HepG2 (cell line): ENCODE measurements around the gene DARS2. TPM values are rescaled to one million over a fixed set of nuclear protein-coding genes. Genes with fewer than 3 reads are reported as not detected.

Experiments used
- ATAC-seq: fragments of 200-7000 bp; cut with Tn5 transposase; 3 replicates; pipeline ENCODE4 v1.9.1; 2020; ENCODE audit warnings: mild to moderate bottlenecking, moderate library complexity
- BruUV-seq: library from RNA; stranded (reverse); fragments of 400-500 nt; replicated peaks from 2 replicates; lab custom pipeline; 2021; lab: Mats Ljungman, UMichigan
- CTCF ChIA-PET: fragments of 300-600 bp; formaldehyde crosslinking; extraction: SDS; loops from one replicate; lab custom pipeline; 2021; ENCODE audit warnings: low total read pairs, inconsistent platforms, low intra/inter-chr PET ratio; lab: Yijun Ruan, JAX
- POLR2A ChIA-PET: fragments of 350-600 bp; sonication (Branson Sonifier 250); formaldehyde crosslinking; loops from one replicate; lab custom pipeline; 2020; ENCODE audit warnings: antibody characterized with exemption, inconsistent platforms; lab: Yijun Ruan, JAX
- DNase-seq: peaks from one replicate; pipeline ENCODE4 v3.0.0-alpha.2; 2015; ENCODE audit warnings: low spot score
- FAIRE-seq: peaks from 3 replicates; lab custom pipeline; 2011; peaks lifted over from hg19 to GRCh38; lab: Jason Lieb, UNC
- H2AFZ ChIP-seq: one replicate; pipeline ENCODE4 v1.6.1; 2011; ENCODE audit warnings: low read length, inconsistent platforms
- H3K27ac ChIP-seq: fragments of 300-600 bp; 3 replicates; pipeline ENCODE4 v1.8.0; 2011; ENCODE audit warnings: mixed run types, mild to moderate bottlenecking, mixed read lengths, low read length, inconsistent platforms; ENCODE audit not compliant: insufficient read depth; ENCODE audit errors: extremely low read length
- H3K27me3 ChIP-seq, 2 experiments: fragments of 200-600 bp in 1 of 2; 2 replicates in 1 of 2; 3 replicates in 1 of 2; pipeline versions ENCODE4 v1.6.0 to v1.8.0; 2011; ENCODE audit warnings: low read length in 2 of 2, mild to moderate bottlenecking in 2 of 2, moderate library complexity in 2 of 2, inconsistent platforms in 1 of 2; ENCODE audit not compliant: insufficient read depth in 2 of 2, control insufficient read depth in 1 of 2
- H3K36me3 ChIP-seq, 2 experiments: fragments of 200-600 bp in 1 of 2; replicated peaks in 1 of 2; 2 replicates in 1 of 2; 3 replicates in 1 of 2; pipeline versions ENCODE4 v1.5.1 to v1.8.0; 2011; ENCODE audit warnings: low read length in 2 of 2, inconsistent platforms in 1 of 2; ENCODE audit not compliant: insufficient read depth in 2 of 2, control insufficient read depth in 1 of 2
- H3K4me1 ChIP-seq: 2 replicates; pipeline ENCODE4 v1.5.1; 2012; ENCODE audit warnings: low read length, inconsistent platforms; ENCODE audit not compliant: insufficient read depth
- H3K4me2 ChIP-seq: 2 replicates; pipeline ENCODE4 v1.6.0; 2011; ENCODE audit warnings: low read depth, low read length, inconsistent platforms
- H3K4me3 ChIP-seq, 3 experiments: fragments of 200-600 bp in 1 of 3; sonication (generic), shearing (Covaris generic) in 1 of 3; replicated peaks in 1 of 3; 2 replicates each; pipeline ENCODE4 v1.5.1; 2011 to 2016; ENCODE audit warnings: low read length in 3 of 3, inconsistent platforms in 2 of 3, low read depth in 2 of 3, mild to moderate bottlenecking in 2 of 3, control low read depth in 1 of 3, mixed read lengths in 1 of 3; ENCODE audit not compliant: insufficient read depth in 1 of 3
- H3K79me2 ChIP-seq: one replicate; pipeline ENCODE4 v1.6.1; 2011; ENCODE audit warnings: low read length, inconsistent platforms; ENCODE audit not compliant: insufficient read depth
- H3K9ac ChIP-seq: 2 replicates; pipeline ENCODE4 v1.6.0; 2011; ENCODE audit warnings: mild to moderate bottlenecking, low read depth, low read length, inconsistent platforms; ENCODE audit not compliant: insufficient read depth
- H3K9me3 ChIP-seq: 2 replicates; pipeline ENCODE4 v1.5.1; 2012; ENCODE audit warnings: mild to moderate bottlenecking, low read length
- H4K20me1 ChIP-seq: 2 replicates; pipeline ENCODE4 v1.6.0; 2011; ENCODE audit warnings: inconsistent platforms, mild to moderate bottlenecking, low read length, moderate library complexity; ENCODE audit not compliant: insufficient read depth
- IKZF4 ChIP-seq: sonication (generic); formaldehyde crosslinking; IDR thresholded peaks from 2 replicates; pipeline ENCODE4 v1.5.1; 2020; ENCODE audit warnings: borderline replicate concordance, mild to moderate bottlenecking, low read depth, missing genetic modification reagents; ENCODE audit errors: not compliant biosample characterization
- KLF6 ChIP-seq: IDR thresholded peaks from 2 replicates; pipeline ENCODE4 v1.8.0; 2016; ENCODE audit warnings: missing biosample characterization, missing genetic modification reagents
- MATR3 ChIP-seq: sonication (generic); formaldehyde crosslinking; IDR thresholded peaks from 2 replicates; pipeline ENCODE4 v1.4.0; 2020; ENCODE audit warnings: missing genetic modification reagents
- MTF2 ChIP-seq: sonication (generic); formaldehyde crosslinking; IDR thresholded peaks from 2 replicates; pipeline ENCODE4 v1.5.0; 2020; ENCODE audit warnings: missing genetic modification reagents, borderline replicate concordance
- NR2C2 ChIP-seq: sonication (generic); formaldehyde crosslinking; IDR thresholded peaks from 2 replicates; pipeline ENCODE4 v1.4.0; 2020; ENCODE audit warnings: missing genetic modification reagents, mild to moderate bottlenecking, moderate library complexity, borderline replicate concordance
- POLR2A ChIP-seq, 2 experiments: IDR thresholded peaks; 2 replicates each; pipeline ENCODE4 v1.6.1; 2011; ENCODE audit warnings: low read depth in 2 of 2, low read length in 2 of 2, mild to moderate bottlenecking in 1 of 2, moderate library complexity in 1 of 2; ENCODE audit not compliant: insufficient read depth in 1 of 2
- POLR2AphosphoS5 ChIP-seq: IDR thresholded peaks from 2 replicates; pipeline ENCODE4 v1.6.1; 2012; ENCODE audit warnings: low read depth, low read length
- PTBP1 ChIP-seq: fragments of 200-400 bp; formaldehyde crosslinking; IDR thresholded peaks from 2 replicates; pipeline ENCODE4 v1.6.1; 2018; ENCODE audit warnings: low read length, low read depth; ENCODE audit not compliant: poor library complexity, severe bottlenecking
- SOX6 ChIP-seq, 2 experiments: fragments of 450-650 bp in 1 of 2; sonication (generic) in 1 of 2; formaldehyde crosslinking in 1 of 2; IDR thresholded peaks; 2 replicates each; pipeline versions ENCODE4 v1.4.0 to v1.6.1; 2017 to 2020; ENCODE audit warnings: antibody characterized with exemption in 1 of 2, mild to moderate bottlenecking in 1 of 2, missing genetic modification reagents in 1 of 2
- SP140L ChIP-seq: sonication (generic); formaldehyde crosslinking; IDR thresholded peaks from 2 replicates; pipeline ENCODE4 v1.4.0; 2020; ENCODE audit warnings: missing genetic modification reagents, borderline replicate concordance
- ZBTB14 ChIP-seq: sonication (generic); formaldehyde crosslinking; IDR thresholded peaks from 2 replicates; pipeline ENCODE4 v1.4.0; 2020; ENCODE audit warnings: missing genetic modification reagents
- ZKSCAN8 ChIP-seq: IDR thresholded peaks from 2 replicates; pipeline ENCODE4 v1.6.1; 2016; ENCODE audit warnings: borderline replicate concordance, missing genetic modification reagents, missing compliant biosample characterization
- ZNF12 ChIP-seq: sonication (generic); formaldehyde crosslinking; IDR thresholded peaks from 2 replicates; pipeline ENCODE4 v1.5.0; 2020; ENCODE audit warnings: missing genetic modification reagents
- ZNF597 ChIP-seq: sonication (generic); formaldehyde crosslinking; IDR thresholded peaks from 2 replicates; pipeline ENCODE4 v1.5.0; 2020; ENCODE audit warnings: missing genetic modification reagents
- ZNF720 ChIP-seq: sonication (generic); formaldehyde crosslinking; IDR thresholded peaks from 2 replicates; pipeline ENCODE4 v1.4.0; 2020; ENCODE audit warnings: missing genetic modification reagents
- WGBS: methylation state at CpG from one replicate; pipeline ENCODE4 v1.1.6; 2017; ENCODE audit warnings: low lambda C conversion rate; 5-methylcytosine and 5-hydroxymethylcytosine counted together
- in situ Hi-C: cut with HindIII; loops from 2 replicates; pipeline ENCODE4 v1.10.0; 2017; ENCODE audit warnings: low pct_unique_long_range_greater_than_20kb; ENCODE audit not compliant: extremely low pct_ligation_motif_present
- intact Hi-C: fragments of 100-400 bp; cut with micrococcal nuclease; formaldehyde crosslinking; loops from one replicate; pipeline ENCODE4 v1.10.0; 2022; ENCODE audit not compliant: unreplicated experiment
- polyA plus RNA-seq, 8 experiments: library from polyadenylated mRNA; depleted of rRNA in 3 of 8; stranded (reverse) in 7 of 8; unstranded in 1 of 8; fragments of >200 nt; fragmentation: Illumina TruSeq in 4 of 8; extraction: Trizol in 4 of 8; gene quantifications; 2 replicates each; pipeline versions ENCODE4 v1.2.1 to v1.2.3, GENCODE V29; 2011 to 2016; ENCODE audit warnings: low read depth in 4 of 8, missing spikeins in 1 of 8, mixed read lengths in 1 of 8; ENCODE audit not compliant: insufficient read depth in 1 of 8
- total RNA-seq, 5 experiments: library from RNA; depleted of rRNA; stranded (reverse); fragments of >200 nt; fragmentation: Illumina TruSeq; extraction: Trizol; gene quantifications; 2 replicates each; pipeline ENCODE4 v1.2.3, GENCODE V29; 2016; ENCODE audit warnings: low read depth in 1 of 5

DARS2 gene
- total and polyA plus RNA-seq, 2 of the 13 experiments (the other 11 are each of a cell fraction or from before 2014, with no cell fraction given), result 17.6 to 27.7 TPM

GRCh38 chr1:173871091-173871490, 46.6 kb downstream of the DARS2 start:
- H3K4me1 ChIP-seq, result peaks cover 26% of the 10 kb centered on the region
- no peaks in the 10 kb centered on the region for H3K9me3 ChIP-seq
- no peak overlapping the region for H3K27ac ChIP-seq
- H3K4me3 ChIP-seq, result no peak overlapping the region
- TF ChIP-seq MATR3 (no peak), NR2C2 (no peak), ZBTB14 (CRISPR knock-in tag) (no peak), ZKSCAN8 (CRISPR knock-in tag) (no peak), SP140L (CRISPR knock-in tag) (no peak), SOX6 (IDR thresholded peaks at IDR 0.05) (no peak), SOX6 (CRISPR knock-in tag; IDR thresholded peaks at IDR 0.05) (no peak), POLR2AphosphoS5 (no peak), ZNF720 (CRISPR knock-in tag) (no peak), IKZF4 (no peak), MTF2 (no peak), ZNF597 (CRISPR knock-in tag) (no peak), ZNF12 (CRISPR knock-in tag) (no peak), KLF6 (CRISPR knock-in tag) (no peak), PTBP1 (no peak), POLR2A (IDR thresholded peaks at IDR 0.05; ENCODE audit: insufficient read depth in 1 of 2, low read depth in 2 of 2, low read length in 2 of 2) (no peak)
- ChIA-PET CTCF (no interaction called here), POLR2A (no interaction called here)
- WGBS, result 99% methylated on average over 5 of the region's 5 CpGs
- H3K36me3 ChIP-seq, result peaks cover 0 to 30% of the 10 kb centered on the region in 2 experiments; a peak in 4 of 5 replicates
- no peaks in the 10 kb centered on the region; a peak in 1 of 5 replicates for H3K27me3 ChIP-seq
- intact Hi-C loops, result no loop called here
- FAIRE-seq (no peak), DNase-seq (no peak), ATAC-seq (no peak)
- H2AFZ ChIP-seq, result no peak overlapping the region
- no peak overlapping the region for H3K4me2 ChIP-seq
- BruUV-seq, result no TSS peak
- H4K20me1 ChIP-seq, result peaks cover 8% of the 10 kb centered on the region
- in situ Hi-C loops, result no loop called here
- peaks cover 20% of the 10 kb centered on the region for H3K79me2 ChIP-seq
- no peak overlapping the region for H3K9ac ChIP-seq
